GM23248 (cell line): ENCODE data around the gene CRB3. TPM values are rescaled to one million over a fixed set of nuclear protein-coding genes. Genes with fewer than 3 reads are reported as not detected.

ENCODE experiments used
- DNase-seq: peaks from one replicate; pipeline ENCODE4 v3.0.0-alpha.2; 2015
- H2AFZ ChIP-seq: fragments of 200-600 bp; sonication (generic); 2 replicates; pipeline ENCODE4 v1.6.1; 2016; ENCODE audit warnings: antibody characterized with exemption
- H3F3A ChIP-seq: fragments of 200-600 bp; sonication (generic); 2 replicates; pipeline ENCODE4 v1.6.1; 2016; ENCODE audit warnings: mild to moderate bottlenecking, antibody characterized with exemption, mixed run types; ENCODE audit not compliant: insufficient read depth
- H3K27ac ChIP-seq: fragments of 200-600 bp; sonication (generic); 2 replicates; pipeline ENCODE4 v1.5.1; 2016; ENCODE audit warnings: mild to moderate bottlenecking
- H3K27me3 ChIP-seq: fragments of 200-600 bp; sonication (generic); replicated peaks from 2 replicates; pipeline ENCODE4 v1.6.1; 2016; ENCODE audit warnings: mild to moderate bottlenecking; ENCODE audit not compliant: insufficient read depth
- H3K36me3 ChIP-seq: fragments of 200-600 bp; sonication (generic); 2 replicates; pipeline ENCODE4 v1.6.1; 2016; ENCODE audit warnings: low read depth, mild to moderate bottlenecking
- H3K4me1 ChIP-seq: fragments of 200-600 bp; sonication (generic); 2 replicates; pipeline ENCODE4 v1.6.1; 2016; ENCODE audit warnings: mild to moderate bottlenecking; ENCODE audit not compliant: insufficient read depth
- H3K4me2 ChIP-seq: fragments of 200-600 bp; sonication (generic); one replicate; pipeline ENCODE4 v1.6.1; 2016; ENCODE audit warnings: mild to moderate bottlenecking; ENCODE audit not compliant: unreplicated experiment
- H3K4me3 ChIP-seq: fragments of 200-600 bp; sonication (generic); 2 replicates; pipeline ENCODE4 v1.5.1; 2016; ENCODE audit warnings: mild to moderate bottlenecking
- H3K79me2 ChIP-seq: fragments of 200-600 bp; sonication (generic); 2 replicates; pipeline ENCODE4 v1.6.1; 2016; ENCODE audit warnings: mild to moderate bottlenecking; ENCODE audit not compliant: insufficient read depth
- H3K9ac ChIP-seq: fragments of 200-600 bp; sonication (generic); 2 replicates; pipeline ENCODE4 v1.6.1; 2016; ENCODE audit warnings: mild to moderate bottlenecking
- H3K9me2 ChIP-seq: fragments of 200-600 bp; sonication (generic); 2 replicates; pipeline ENCODE4 v1.6.1; 2016; ENCODE audit warnings: mixed run types, mild to moderate bottlenecking, moderate library complexity; ENCODE audit not compliant: insufficient read depth
- H3K9me3 ChIP-seq: fragments of 200-600 bp; sonication (generic); one replicate; pipeline ENCODE4 v1.6.1; 2017; ENCODE audit warnings: low read depth
- H4K20me1 ChIP-seq: fragments of 200-600 bp; sonication (generic); 2 replicates; pipeline ENCODE4 v1.6.0; 2016; ENCODE audit not compliant: insufficient read depth
- EZH2 ChIP-seq: fragments of 200-600 bp; sonication (generic); IDR thresholded peaks from 2 replicates; pipeline ENCODE4 v1.6.1; 2018; ENCODE audit warnings: antibody characterized with exemption, mild to moderate bottlenecking; ENCODE audit not compliant: insufficient read depth, poor library complexity, severe bottlenecking
- EZH2phosphoT487 ChIP-seq: fragments of 200-600 bp; sonication (generic); IDR thresholded peaks from 2 replicates; pipeline ENCODE4 v1.6.1; 2018; ENCODE audit warnings: antibody characterized with exemption, moderate library complexity, mild to moderate bottlenecking, low read depth; ENCODE audit not compliant: insufficient read depth
- WGBS, 2 experiments: methylation state at CpG; one replicate each; pipeline ENCODE4 v1.1.6; 2015 to 2017; ENCODE audit warnings: low lambda C conversion rate in 2 of 2, low coverage in 1 of 2; ENCODE audit errors: missing lambda C conversion rate in 2 of 2; 5-methylcytosine and 5-hydroxymethylcytosine counted together
- in situ Hi-C: fragments of 300-500 bp; cut with MboI; formaldehyde crosslinking; loops from 2 replicates; pipeline ENCODE4 v1.15.0; 2020
- polyA plus RNA-seq: library from polyadenylated mRNA; unstranded; fragments of >200 nt; fragmentation: Nextera tagmentation; extraction: Ambion mirVana; gene quantifications from 2 replicates; pipeline ENCODE4 v1.2.1, GENCODE V29; 2016
- total RNA-seq: library from RNA; depleted of rRNA; stranded (reverse); fragments of >200 nt; shearing (Covaris generic); gene quantifications from 2 replicates; pipeline ENCODE4 v1.2.3, GENCODE V29; 2014

The CRB3 gene
- total and polyA plus RNA-seq, 2 experiments from 2014 or later: not detected

GRCh38 chr19:6490134-6490533 is 26.1 kb downstream of the CRB3 start:
- H3K36me3 ChIP-seq: no peaks in the 10 kb centered on the region
- H3K27ac ChIP-seq: no peak overlapping the region
- no peaks in the 10 kb centered on the region for H4K20me1 ChIP-seq
- in situ Hi-C loops: no loop called here
- H2AFZ ChIP-seq: no peak overlapping the region
- TF ChIP-seq EZH2: no peak
- TF ChIP-seq EZH2phosphoT487: no peak
- H3K4me2 ChIP-seq: no peak overlapping the region
- H3K9ac ChIP-seq: no peak overlapping the region
- no peaks in the 10 kb centered on the region for H3K4me1 ChIP-seq
- H3K9me2 ChIP-seq: no peaks in the 10 kb centered on the region
- no peak overlapping the region for H3K4me3 ChIP-seq
- no peaks in the 10 kb centered on the region for H3K79me2 ChIP-seq
- WGBS, 2 experiments: 54 to 62% methylated on average over 2 of the region's 2 CpGs
- peaks cover 7% of the 10 kb centered on the region; the same call in 1 of the 2 replicates for H3K27me3 ChIP-seq
- no peak for DNase-seq
- H3F3A ChIP-seq: no peaks in the 10 kb centered on the region
- no peaks in the 10 kb centered on the region for H3K9me3 ChIP-seq

GRCh38 chr19:6491802-6492592 is 27.9 kb downstream of the CRB3 start:
- H3K4me1 ChIP-seq: no peaks in the 10 kb centered on the region
- H4K20me1 ChIP-seq: no peaks in the 10 kb centered on the region
- no peaks in the 10 kb centered on the region for H3K36me3 ChIP-seq
- H3K4me3 ChIP-seq: no peak overlapping the region
- WGBS, 2 experiments: 31 to 35% methylated on average over 4 of the region's 4 CpGs
- H3K9ac ChIP-seq: no peak overlapping the region
- TF ChIP-seq EZH2 (no peak), EZH2phosphoT487 (no peak)
- no peaks in the 10 kb centered on the region for H3F3A ChIP-seq
- DNase-seq: no peak
- no peak overlapping the region for H2AFZ ChIP-seq
- no peaks in the 10 kb centered on the region for H3K9me2 ChIP-seq
- H3K4me2 ChIP-seq: no peak overlapping the region
- no peaks in the 10 kb centered on the region for H3K79me2 ChIP-seq
- H3K27me3 ChIP-seq: peaks cover 7% of the 10 kb centered on the region; the same call in 1 of the 2 replicates
- in situ Hi-C loops: no loop called here
- no peaks in the 10 kb centered on the region for H3K9me3 ChIP-seq
- H3K27ac ChIP-seq: no peak overlapping the region

DNA sequence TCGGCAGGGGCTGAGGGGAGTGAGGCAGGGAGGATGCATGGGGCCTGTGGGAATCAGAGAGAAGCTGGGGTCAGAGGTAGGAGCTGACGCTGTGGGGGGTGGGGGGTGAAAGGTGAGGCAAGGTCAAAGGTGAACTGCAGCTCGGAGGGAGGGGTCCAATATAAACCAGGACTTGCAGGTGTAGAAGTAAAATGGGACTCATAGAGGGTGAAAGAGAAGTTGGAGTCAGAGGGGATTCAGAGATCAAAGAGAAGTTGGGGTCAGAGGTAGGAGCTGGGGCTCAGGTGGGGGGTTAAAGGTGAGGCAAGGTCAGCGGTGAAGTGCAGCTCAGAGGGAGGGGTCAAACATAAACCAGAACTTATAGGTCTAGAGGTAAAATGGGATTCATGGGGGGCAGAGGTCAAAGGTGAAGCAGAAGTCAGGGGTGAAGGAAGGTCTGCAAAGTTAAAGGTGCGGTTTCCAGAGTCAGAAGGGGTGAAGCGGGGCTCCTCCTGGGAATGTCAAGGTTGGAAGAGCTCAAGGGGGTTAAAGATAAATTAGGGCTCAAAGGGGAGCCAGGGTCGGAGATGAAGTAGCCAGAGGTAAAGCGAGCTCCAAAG is 30.5 kb downstream of the CRB3 start:
- 66 to 68% methylated on average over 7 to 8 of the region's 8 CpGs for WGBS, 2 experiments
- Histone ChIP-seq H3F3A (no peaks in the 10 kb centered on the region), H3K27ac (no peak overlapping the region), H3K9ac (no peak overlapping the region), H3K4me1 (no peaks in the 10 kb centered on the region), H4K20me1 (no peaks in the 10 kb centered on the region), H3K36me3 (no peaks in the 10 kb centered on the region), H3K79me2 (no peaks in the 10 kb centered on the region), H3K9me3 (no peaks in the 10 kb centered on the region), H3K27me3 (peaks cover 7% of the 10 kb centered on the region; the same call in 1 of the 2 replicates), H3K4me2 (no peak overlapping the region), H3K9me2 (no peaks in the 10 kb centered on the region), H2AFZ (no peak overlapping the region), H3K4me3 (no peak overlapping the region)
- no peak for DNase-seq
- no peak for TF ChIP-seq EZH2
- TF ChIP-seq EZH2phosphoT487: no peak
- in situ Hi-C loops: no loop called here

- in situ Hi-C loops: no loop called here
- H3K4me1 ChIP-seq: no peaks in the 10 kb centered on the region
- no peak for TF ChIP-seq EZH2
- TF ChIP-seq EZH2phosphoT487: no peak
These were observed 31.9 kb downstream of the CRB3 start for GRCh38 chr19:6495947-6496346.

More at GRCh38 chr19:6495947-6496346, 31.9 kb downstream of the CRB3 start:
- no peaks in the 10 kb centered on the region for H4K20me1 ChIP-seq
- H3K9me2 ChIP-seq: no peaks in the 10 kb centered on the region
- no peaks in the 10 kb centered on the region for H3K36me3 ChIP-seq
- H3K79me2 ChIP-seq: no peaks in the 10 kb centered on the region
- no peak for DNase-seq
- H3K4me2 ChIP-seq: no peak overlapping the region
- peaks cover 10% of the 10 kb centered on the region for H3K27me3 ChIP-seq
- no peak overlapping the region for H3K4me3 ChIP-seq
- H3K9ac ChIP-seq: no peak overlapping the region
- H3K27ac ChIP-seq: no peak overlapping the region
- H3K9me3 ChIP-seq: no peaks in the 10 kb centered on the region
- H2AFZ ChIP-seq: no peak overlapping the region
- 85 to 88% methylated on average over 15 to 19 of the region's 19 CpGs for WGBS, 2 experiments
- no peaks in the 10 kb centered on the region for H3F3A ChIP-seq
